ENCODE results near the gene LRRC40. TPM values are rescaled to one million over a fixed set of nuclear protein-coding genes. Genes with fewer than 3 reads are reported as not detected.

The LRRC40 gene
- total RNA-seq, 4 donors from 2014 or later: 5.5 to 15.3 (median 11.8) TPM

GRCh38 chr1:70140894-70141293 is 64.5 kb downstream of the LRRC40 start:
- Histone ChIP-seq H3K36me3 (peaks cover 0 to 27% (median 0%) of the 10 kb centered on the region in 3 donors), H3K27me3 (no peaks in the 10 kb centered on the region), H3K27ac (peak overlapping the region in 1 of 4 donors; percentile 6), H3K4me3 (no peak overlapping the region), H3K9me3 (no peaks in the 10 kb centered on the region), H3K4me1 (peaks cover 0 to 15% (median 8%) of the 10 kb centered on the region in 3 donors)
- 70 to 71% methylated on average over 3 of the region's 3 CpGs for WGBS, 2 donors
- no peak for DNase-seq
- TF ChIP-seq POLR2A (IDR thresholded peaks at IDR 0.05): no peak
- TF ChIP-seq, protein P1, sequence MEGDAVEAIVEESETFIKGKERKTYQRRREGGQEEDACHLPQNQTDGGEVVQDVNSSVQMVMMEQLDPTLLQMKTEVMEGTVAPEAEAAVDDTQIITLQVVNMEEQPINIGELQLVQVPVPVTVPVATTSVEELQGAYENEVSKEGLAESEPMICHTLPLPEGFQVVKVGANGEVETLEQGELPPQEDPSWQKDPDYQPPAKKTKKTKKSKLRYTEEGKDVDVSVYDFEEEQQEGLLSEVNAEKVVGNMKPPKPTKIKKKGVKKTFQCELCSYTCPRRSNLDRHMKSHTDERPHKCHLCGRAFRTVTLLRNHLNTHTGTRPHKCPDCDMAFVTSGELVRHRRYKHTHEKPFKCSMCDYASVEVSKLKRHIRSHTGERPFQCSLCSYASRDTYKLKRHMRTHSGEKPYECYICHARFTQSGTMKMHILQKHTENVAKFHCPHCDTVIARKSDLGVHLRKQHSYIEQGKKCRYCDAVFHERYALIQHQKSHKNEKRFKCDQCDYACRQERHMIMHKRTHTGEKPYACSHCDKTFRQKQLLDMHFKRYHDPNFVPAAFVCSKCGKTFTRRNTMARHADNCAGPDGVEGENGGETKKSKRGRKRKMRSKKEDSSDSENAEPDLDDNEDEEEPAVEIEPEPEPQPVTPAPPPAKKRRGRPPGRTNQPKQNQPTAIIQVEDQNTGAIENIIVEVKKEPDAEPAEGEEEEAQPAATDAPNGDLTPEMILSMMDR (IDR thresholded peaks at IDR 0.05): no peak
- intact Hi-C loops (cut with DNase I): no loop called here

- DNase-seq: no peak
- TF ChIP-seq POLR2A (IDR thresholded peaks at IDR 0.05): no peak
- TF ChIP-seq, protein P1 (IDR thresholded peaks at IDR 0.05): no peak
- intact Hi-C loops (cut with DNase I): no loop called here
- Histone ChIP-seq H3K27ac (peak overlapping the region in 1 of 4 donors; percentile 6), H3K9me3 (no peaks in the 10 kb centered on the region), H3K36me3 (peaks cover 0 to 21% (median 0%) of the 10 kb centered on the region in 3 donors), H3K4me3 (no peak overlapping the region), H3K4me1 (peaks cover 0 to 15% (median 8%) of the 10 kb centered on the region in 3 donors), H3K27me3 (no peaks in the 10 kb centered on the region)
Observed at GRCh38 chr1:70140343-70140742, 65.0 kb downstream of the LRRC40 start.

GRCh38 chr1:70134148-70134547 is 71.2 kb downstream of the LRRC40 start:
- Histone ChIP-seq H3K4me1 (peaks cover 0 to 8% (median 0%) of the 10 kb centered on the region in 3 donors), H3K9me3 (no peaks in the 10 kb centered on the region), H3K36me3 (no peaks in the 10 kb centered on the region), H3K4me3 (no peak overlapping the region), H3K27me3 (no peaks in the 10 kb centered on the region), H3K27ac (peak overlapping the region in 1 of 4 donors; percentile 9)
- intact Hi-C loops (cut with DNase I): loop anchor here (5.0 kb wide), 1 partner anchor 378 kb away; no protein-coding TSS in a partner anchor
- DNase-seq: no peak
- TF ChIP-seq, protein P1 (IDR thresholded peaks at IDR 0.05): no peak
- no peak for TF ChIP-seq POLR2A (IDR thresholded peaks at IDR 0.05)
- 63 to 75% methylated on average over 3 of the region's 3 CpGs for WGBS, 2 donors

- Histone ChIP-seq H3K36me3 (no peaks in the 10 kb centered on the region), H3K27ac (no peak overlapping the region), H3K4me1 (no peaks in the 10 kb centered on the region), H3K9me3 (no peaks in the 10 kb centered on the region), H3K27me3 (no peaks in the 10 kb centered on the region), H3K4me3 (no peak overlapping the region)
- no peak for TF ChIP-seq POLR2A (IDR thresholded peaks at IDR 0.05)
- intact Hi-C loops (cut with DNase I): no loop called here
- no peak for DNase-seq
Observed at GRCh38 chr1:70117046-70117445, 88.3 kb downstream of the LRRC40 start.

GRCh38 chr1:70115315-70115714 is 90.1 kb downstream of the LRRC40 start:
- intact Hi-C loops (cut with DNase I): no loop called here
- no peaks in the 10 kb centered on the region for H3K27me3 ChIP-seq
- H3K4me3 ChIP-seq: no peak overlapping the region
- WGBS, 2 donors: 68 to 90% methylated on average over 3 of the region's 3 CpGs
- H3K4me1 ChIP-seq: no peaks in the 10 kb centered on the region
- DNase-seq: no peak
- no peak overlapping the region for H3K27ac ChIP-seq
- TF ChIP-seq POLR2A (IDR thresholded peaks at IDR 0.05): no peak
- TF ChIP-seq, protein P1 (IDR thresholded peaks at IDR 0.05): no peak
- no peaks in the 10 kb centered on the region for H3K36me3 ChIP-seq
- no peaks in the 10 kb centered on the region for H3K9me3 ChIP-seq

DNA sequence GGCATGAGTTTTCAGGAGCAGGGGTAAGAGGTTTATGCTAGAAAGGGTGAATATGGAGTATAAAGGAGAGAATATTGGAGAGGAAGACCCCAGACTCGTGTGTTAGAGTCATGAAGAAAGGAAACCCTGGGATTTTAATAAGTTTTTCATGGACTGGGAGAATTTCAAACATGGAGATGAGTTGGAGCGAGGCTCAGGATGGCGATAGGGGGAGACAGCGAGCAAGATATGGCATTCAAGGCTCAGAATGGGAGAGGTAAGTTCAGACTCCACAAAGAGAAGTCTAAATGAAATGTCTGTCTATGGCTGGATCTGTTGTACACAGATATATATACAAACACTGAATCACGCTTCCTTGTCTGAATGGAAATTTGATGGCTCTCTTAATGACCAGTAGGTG is 92.5 kb downstream of the LRRC40 start:
- Histone ChIP-seq H3K9me3 (no peaks in the 10 kb centered on the region), H3K4me1 (no peaks in the 10 kb centered on the region), H3K4me3 (no peak overlapping the region), H3K27ac (no peak overlapping the region), H3K36me3 (no peaks in the 10 kb centered on the region), H3K27me3 (no peaks in the 10 kb centered on the region)
- 72 to 79% methylated on average over 5 of the region's 5 CpGs for WGBS, 2 donors
- TF ChIP-seq, protein P1 (IDR thresholded peaks at IDR 0.05): no peak
- TF ChIP-seq POLR2A (IDR thresholded peaks at IDR 0.05): no peak
- intact Hi-C loops (cut with DNase I): no loop called here
- DNase-seq: no peak
